Lower leg skin (tissue), 3 donors: ENCODE measurements around the gene BCO2.

Experiments used
- CTCF ChIP-seq, 3 donors: fragments of 450-650 bp; IDR thresholded peaks; one replicate each; pipeline ENCODE4 v1.5.1; 2016; ENCODE audit warnings: antibody characterized with exemption in 3 of 3, mild to moderate bottlenecking in 3 of 3, moderate library complexity in 2 of 3
- POLR2A ChIP-seq, 2 donors: fragments of 450-650 bp; IDR thresholded peaks; one replicate each; pipeline ENCODE4 v1.6.1; 2016 to 2017; ENCODE audit warnings: antibody characterized with exemption in 2 of 2, mild to moderate bottlenecking in 1 of 2, moderate library complexity in 1 of 2

- TF ChIP-seq CTCF (IDR thresholded peaks at IDR 0.05) (no peak), POLR2A (IDR thresholded peaks at IDR 0.05) (no peak)
These were observed 15.9 kb upstream of the BCO2 start for GRCh38 chr11:112159098-112160065.
